ENCODE measurements around the gene PIWIL1. TPM values are rescaled to one million over a fixed set of nuclear protein-coding genes. Genes with fewer than 3 reads are reported as not detected.
A peak's percentile ranks its signal among the peaks of the same experiment; 100 is the strongest.

Gene PIWIL1
- total RNA-seq, 1 experiment from 2014 or later = not detected

- peaks cover 4% of the 10 kb centered on the region for H3K4me1 Mint-ChIP-seq (ENCODE audit: insufficient read depth, unreplicated experiment)
- POLR2A ChIA-PET = no interaction called here
- TF ChIP-seq, protein P1, sequence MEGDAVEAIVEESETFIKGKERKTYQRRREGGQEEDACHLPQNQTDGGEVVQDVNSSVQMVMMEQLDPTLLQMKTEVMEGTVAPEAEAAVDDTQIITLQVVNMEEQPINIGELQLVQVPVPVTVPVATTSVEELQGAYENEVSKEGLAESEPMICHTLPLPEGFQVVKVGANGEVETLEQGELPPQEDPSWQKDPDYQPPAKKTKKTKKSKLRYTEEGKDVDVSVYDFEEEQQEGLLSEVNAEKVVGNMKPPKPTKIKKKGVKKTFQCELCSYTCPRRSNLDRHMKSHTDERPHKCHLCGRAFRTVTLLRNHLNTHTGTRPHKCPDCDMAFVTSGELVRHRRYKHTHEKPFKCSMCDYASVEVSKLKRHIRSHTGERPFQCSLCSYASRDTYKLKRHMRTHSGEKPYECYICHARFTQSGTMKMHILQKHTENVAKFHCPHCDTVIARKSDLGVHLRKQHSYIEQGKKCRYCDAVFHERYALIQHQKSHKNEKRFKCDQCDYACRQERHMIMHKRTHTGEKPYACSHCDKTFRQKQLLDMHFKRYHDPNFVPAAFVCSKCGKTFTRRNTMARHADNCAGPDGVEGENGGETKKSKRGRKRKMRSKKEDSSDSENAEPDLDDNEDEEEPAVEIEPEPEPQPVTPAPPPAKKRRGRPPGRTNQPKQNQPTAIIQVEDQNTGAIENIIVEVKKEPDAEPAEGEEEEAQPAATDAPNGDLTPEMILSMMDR (IDR thresholded peaks at IDR 0.05; ENCODE audit: unreplicated experiment) = no peak
- peaks cover 56% of the 10 kb centered on the region for H3K27me3 Mint-ChIP-seq (ENCODE audit: insufficient read depth, unreplicated experiment)
- intact Hi-C loops (cut with micrococcal nuclease) = no loop called here
- BruUV-seq (replicated peaks) = no TSS peak
- no peak overlapping the region for H3K27ac Mint-ChIP-seq (ENCODE audit: low read depth, unreplicated experiment)
- CTCF ChIA-PET = no interaction called here
- no peaks in the 10 kb centered on the region for H3K36me3 Mint-ChIP-seq (ENCODE audit: insufficient read depth, unreplicated experiment)
- H3K9me3 Mint-ChIP-seq (ENCODE audit: unreplicated experiment) = no peaks in the 10 kb centered on the region
- H3K4me3 Mint-ChIP-seq (ENCODE audit: unreplicated experiment) = no peak overlapping the region
- DNase-seq (ENCODE audit: unreplicated experiment) = no peak
Measured at GRCh38 chr12:130418251-130418650, 80.6 kb downstream of the PIWIL1 start.

- no peaks in the 10 kb centered on the region for H3K9me3 Mint-ChIP-seq (ENCODE audit: unreplicated experiment)
- intact Hi-C loops (cut with micrococcal nuclease) = no loop called here
- no TSS peak for BruUV-seq (replicated peaks)
- peaks cover 4% of the 10 kb centered on the region for H3K4me1 Mint-ChIP-seq (ENCODE audit: insufficient read depth, unreplicated experiment)
- TF ChIP-seq, protein P1 (IDR thresholded peaks at IDR 0.05; ENCODE audit: unreplicated experiment) = no peak
- ChIA-PET POLR2A (interaction anchor here (1.1 kb wide), 1 partner anchor 9 kb away, joined by 5 read pairs; no protein-coding TSS in a partner anchor), CTCF (interaction anchor here (0.5 kb wide), 1 partner anchor 78 kb away, joined by 3 read pairs; no protein-coding TSS in a partner anchor)
- H3K27me3 Mint-ChIP-seq (ENCODE audit: insufficient read depth, unreplicated experiment) = peaks cover 51% of the 10 kb centered on the region
- no peak overlapping the region for H3K4me3 Mint-ChIP-seq (ENCODE audit: unreplicated experiment)
- no peaks in the 10 kb centered on the region for H3K36me3 Mint-ChIP-seq (ENCODE audit: insufficient read depth, unreplicated experiment)
- DNase-seq (ENCODE audit: unreplicated experiment) = no peak
- H3K27ac Mint-ChIP-seq (ENCODE audit: low read depth, unreplicated experiment) = no peak overlapping the region
Measured at GRCh38 chr12:130419116-130419515, 81.4 kb downstream of the PIWIL1 start.

DNA sequence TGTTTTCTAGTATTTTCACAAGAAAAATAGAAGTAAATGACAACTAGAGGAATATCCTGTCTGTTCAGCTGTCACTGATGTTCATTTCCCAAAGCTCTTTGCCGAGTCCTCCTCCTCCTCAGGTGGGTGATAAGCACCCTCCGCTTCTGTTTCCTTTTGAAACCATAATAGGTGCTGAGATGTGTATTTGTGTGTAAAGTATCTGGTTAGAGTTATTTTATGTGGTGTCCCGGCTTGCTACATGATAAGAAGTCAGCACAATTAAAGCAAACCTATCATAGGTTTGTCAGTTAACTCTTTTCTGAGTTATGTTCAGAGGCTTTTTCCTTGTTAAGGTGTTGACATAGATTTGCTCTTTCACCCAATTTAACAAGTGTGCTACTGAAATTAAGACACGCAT lies 82.4 kb downstream of the PIWIL1 start:
- no peak for DNase-seq (ENCODE audit: unreplicated experiment)
- H3K27ac Mint-ChIP-seq (ENCODE audit: low read depth, unreplicated experiment) = no peak overlapping the region
- ChIA-PET POLR2A (interaction anchor here (1.1 kb wide), 1 partner anchor 8 kb away, joined by 5 read pairs; no protein-coding TSS in a partner anchor), CTCF (interaction anchor here (0.7 kb wide), 1 partner anchor 47 kb away, joined by 4 read pairs; no protein-coding TSS in a partner anchor)
- intact Hi-C loops (cut with micrococcal nuclease) = no loop called here
- BruUV-seq (replicated peaks) = no TSS peak
- TF ChIP-seq, protein P1 (IDR thresholded peaks at IDR 0.05; ENCODE audit: unreplicated experiment) = no peak
- no peaks in the 10 kb centered on the region for H3K9me3 Mint-ChIP-seq (ENCODE audit: unreplicated experiment)
- no peaks in the 10 kb centered on the region for H3K36me3 Mint-ChIP-seq (ENCODE audit: insufficient read depth, unreplicated experiment)
- H3K4me1 Mint-ChIP-seq (ENCODE audit: insufficient read depth, unreplicated experiment) = peaks cover 4% of the 10 kb centered on the region
- peaks cover 41% of the 10 kb centered on the region for H3K27me3 Mint-ChIP-seq (ENCODE audit: insufficient read depth, unreplicated experiment)
- no peak overlapping the region for H3K4me3 Mint-ChIP-seq (ENCODE audit: unreplicated experiment)

DNA sequence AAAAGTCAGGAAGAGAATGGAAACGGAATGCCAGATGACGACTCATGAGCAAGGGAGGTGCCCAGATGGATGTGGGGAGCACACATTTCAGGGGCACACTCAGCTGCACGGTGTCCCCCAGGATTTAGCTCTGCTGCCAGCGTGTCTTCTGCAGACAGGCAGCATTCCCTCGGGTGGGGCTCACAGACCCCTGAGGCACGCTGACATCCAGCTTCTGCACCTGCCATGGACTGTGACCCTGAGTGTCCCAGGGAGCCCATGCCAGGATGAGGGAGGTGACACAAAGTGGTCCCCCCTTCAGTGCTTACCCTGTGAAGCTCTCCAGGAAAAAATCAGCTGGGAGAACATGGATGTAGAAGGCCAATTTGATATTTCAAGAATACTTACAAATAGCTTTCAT lies 84.2 kb downstream of the PIWIL1 start:
- Mint-ChIP-seq H3K27ac (ENCODE audit: low read depth, unreplicated experiment) (no peak overlapping the region), H3K27me3 (ENCODE audit: insufficient read depth, unreplicated experiment) (peaks cover 23% of the 10 kb centered on the region), H3K9me3 (ENCODE audit: unreplicated experiment) (no peaks in the 10 kb centered on the region), H3K36me3 (ENCODE audit: insufficient read depth, unreplicated experiment) (no peaks in the 10 kb centered on the region), H3K4me1 (ENCODE audit: insufficient read depth, unreplicated experiment) (peaks cover 4% of the 10 kb centered on the region), H3K4me3 (ENCODE audit: unreplicated experiment) (no peak overlapping the region)
- intact Hi-C loops (cut with micrococcal nuclease) = no loop called here
- TF ChIP-seq, protein P1 (IDR thresholded peaks at IDR 0.05; ENCODE audit: unreplicated experiment) = no peak
- peak; percentile 0 for DNase-seq (ENCODE audit: unreplicated experiment)
- no TSS peak for BruUV-seq (replicated peaks)
- ChIA-PET POLR2A (no interaction called here), CTCF (interaction anchor here (0.6 to 1.1 kb wide), 3 partner anchors 64 to 396 kb away, joined by 4 to 6 read pairs (median 4); no protein-coding TSS in a partner anchor)

Other genes with a start within 250 kb of the PIWIL1 start
- gene FZD10, start 175.4 kb upstream of the PIWIL1 start, total RNA-seq (2022) = 0.15 TPM in 1 of 2 replicates, not detected in the other

Measured in MCF 10A (cell line).